IPS-18a (cell line): ENCODE data around the gene KLHL26.
A peak's percentile ranks its signal among the peaks of the same experiment; 100 is the strongest.
"Not testable (repeated sequence)": the region's sequence is repeated elsewhere in the genome, so short reads cannot be mapped to it uniquely, and the experiment has no call there.

Experiments used
- H3K27ac ChIP-seq: one replicate; pipeline ENCODE4 v1.5.1; 2013; ENCODE audit warnings: low read length
- H3K27me3 ChIP-seq: one replicate; pipeline ENCODE4 v1.6.1; 2013; ENCODE audit warnings: mild to moderate bottlenecking, low read length; ENCODE audit not compliant: control insufficient read depth, insufficient read depth
- H3K36me3 ChIP-seq: one replicate; pipeline ENCODE4 v1.6.1; 2013; ENCODE audit warnings: low read depth, low read length; ENCODE audit not compliant: control insufficient read depth
- H3K4me1 ChIP-seq: one replicate; pipeline ENCODE4 v1.6.1; 2013; ENCODE audit warnings: low read depth, low read length; ENCODE audit not compliant: control insufficient read depth
- H3K4me3 ChIP-seq: one replicate; pipeline ENCODE4 v1.5.1; 2013; ENCODE audit warnings: low read length
- H3K9ac ChIP-seq: one replicate; pipeline ENCODE4 v1.6.1; 2013; ENCODE audit warnings: mild to moderate bottlenecking, low read length, moderate library complexity
- H3K9me3 ChIP-seq: one replicate; pipeline ENCODE4 v1.6.1; 2013; ENCODE audit warnings: low read depth, low read length; ENCODE audit not compliant: control insufficient read depth

Gene KLHL26

GRCh38 chr19:18594096-18594823 lies 42.6 kb upstream of the KLHL26 start:
- peak overlapping the region; percentile 58 for H3K9ac ChIP-seq

GRCh38 chr19:18594824-18595373 lies 41.9 kb upstream of the KLHL26 start:
- Histone ChIP-seq H3K4me3 (peak overlapping the region; percentile 59), H3K27ac (no peak overlapping the region), H3K9ac (peak overlapping the region; percentile 58), H3K4me1 (peaks cover 14% of the 10 kb centered on the region), H3K27me3 (peaks cover 20% of the 10 kb centered on the region), H3K9me3 (no peaks in the 10 kb centered on the region), H3K36me3 (no peaks in the 10 kb centered on the region)

More at GRCh38 chr19:18594096-18594823, 42.6 kb upstream of the KLHL26 start:
- Histone ChIP-seq H3K27ac (no peak overlapping the region), H3K4me3 (peak overlapping the region; percentile 59), H3K27me3 (peaks cover 14% of the 10 kb centered on the region), H3K9me3 (no peaks in the 10 kb centered on the region), H3K36me3 (no peaks in the 10 kb centered on the region), H3K4me1 (peaks cover 14% of the 10 kb centered on the region)

- peaks cover 23% of the 10 kb centered on the region for H3K27me3 ChIP-seq
- H3K9ac ChIP-seq: no peak overlapping the region
- no peak overlapping the region for H3K27ac ChIP-seq
- no peak overlapping the region for H3K4me3 ChIP-seq
- H3K4me1 ChIP-seq: peaks cover 14% of the 10 kb centered on the region
- no peaks in the 10 kb centered on the region for H3K36me3 ChIP-seq
- no peaks in the 10 kb centered on the region for H3K9me3 ChIP-seq
Observed at GRCh38 chr19:18595475-18595874, 41.4 kb upstream of the KLHL26 start.

GRCh38 chr19:18596752-18597157 lies 40.1 kb upstream of the KLHL26 start:
- Histone ChIP-seq H3K27me3 (peaks cover 33% of the 10 kb centered on the region), H3K27ac (no peak overlapping the region), H3K4me1 (peaks cover 9% of the 10 kb centered on the region), H3K4me3 (no peak overlapping the region), H3K9me3 (no peaks in the 10 kb centered on the region), H3K36me3 (no peaks in the 10 kb centered on the region), H3K9ac (no peak overlapping the region)

- Histone ChIP-seq H3K27me3 (peaks cover 46% of the 10 kb centered on the region), H3K9ac (no peak overlapping the region), H3K4me3 (no peak overlapping the region), H3K27ac (no peak overlapping the region), H3K9me3 (no peaks in the 10 kb centered on the region), H3K4me1 (peaks cover 9% of the 10 kb centered on the region), H3K36me3 (no peaks in the 10 kb centered on the region)
Observed at GRCh38 chr19:18597809-18598660, 38.8 kb upstream of the KLHL26 start.

- H3K36me3 ChIP-seq: no peaks in the 10 kb centered on the region
- peaks cover 12% of the 10 kb centered on the region for H3K4me1 ChIP-seq
- H3K9me3 ChIP-seq: no peaks in the 10 kb centered on the region
- no peak overlapping the region for H3K27ac ChIP-seq
- H3K4me3 ChIP-seq: no peak overlapping the region
- H3K9ac ChIP-seq: no peak overlapping the region
- H3K27me3 ChIP-seq: peaks cover 61% of the 10 kb centered on the region
Observed at GRCh38 chr19:18599485-18599884, 37.3 kb upstream of the KLHL26 start.

- H3K9me3 ChIP-seq, H3K4me3 ChIP-seq, H3K36me3 ChIP-seq, H3K27ac ChIP-seq, H3K9ac ChIP-seq, H3K4me1 ChIP-seq: not testable (repeated sequence)
- H3K27me3 ChIP-seq: peaks cover 67% of the 10 kb centered on the region
Observed at GRCh38 chr19:18600692-18601397, 36.0 kb upstream of the KLHL26 start.

GRCh38 chr19:18601875-18602274 lies 35.0 kb upstream of the KLHL26 start:
- Histone ChIP-seq H3K27ac (no peak overlapping the region), H3K4me1 (peaks cover 6% of the 10 kb centered on the region), H3K36me3 (no peaks in the 10 kb centered on the region), H3K27me3 (peaks cover 72% of the 10 kb centered on the region), H3K9me3 (no peaks in the 10 kb centered on the region), H3K9ac (no peak overlapping the region), H3K4me3 (no peak overlapping the region)

- Histone ChIP-seq H3K9me3 (no peaks in the 10 kb centered on the region), H3K4me3 (peak overlapping the region; percentile 2), H3K27ac (no peak overlapping the region), H3K36me3 (no peaks in the 10 kb centered on the region), H3K27me3 (peaks cover 88% of the 10 kb centered on the region), H3K9ac (no peak overlapping the region), H3K4me1 (peaks cover 10% of the 10 kb centered on the region)
Observed at GRCh38 chr19:18603255-18603957, 33.4 kb upstream of the KLHL26 start.

GRCh38 chr19:18603958-18604819 lies 32.6 kb upstream of the KLHL26 start:
- H3K9ac ChIP-seq: no peak overlapping the region
- H3K4me1 ChIP-seq: peaks cover 15% of the 10 kb centered on the region
- peaks cover 92% of the 10 kb centered on the region for H3K27me3 ChIP-seq
- H3K4me3 ChIP-seq: no peak overlapping the region
- no peaks in the 10 kb centered on the region for H3K9me3 ChIP-seq
- H3K36me3 ChIP-seq: no peaks in the 10 kb centered on the region
- no peak overlapping the region for H3K27ac ChIP-seq
